ENCODE data around the gene PPARD.

PPARD gene

DNA sequence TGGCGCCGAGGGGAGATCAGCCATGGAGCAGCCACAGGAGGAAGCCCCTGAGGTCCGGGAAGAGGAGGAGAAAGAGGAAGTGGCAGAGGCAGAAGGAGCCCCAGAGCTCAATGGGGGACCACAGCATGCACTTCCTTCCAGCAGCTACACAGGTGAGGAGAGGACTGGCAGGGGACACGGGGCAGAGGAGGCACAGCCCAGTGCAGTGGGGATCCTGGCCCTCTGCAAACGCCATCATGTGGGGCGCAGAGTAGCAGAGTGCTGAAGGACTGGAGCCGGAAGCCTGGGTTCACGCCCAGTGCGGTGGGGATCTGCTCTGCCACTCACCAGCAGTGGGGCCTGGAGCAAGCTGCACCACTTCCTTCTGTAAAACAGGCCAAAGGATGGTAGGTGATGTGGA, 68.7 kb downstream of the PPARD start:
- H3K27me3 ChIP-seq: no peaks in the 10 kb centered on the region
- no peaks in the 10 kb centered on the region for H3K36me3 ChIP-seq
- no peaks in the 10 kb centered on the region for H3K9me3 ChIP-seq
- DNase-seq: no peak
- no peak overlapping the region for H3K4me3 ChIP-seq (ENCODE audit: low read depth, low read length)
- TF ChIP-seq, protein P1, sequence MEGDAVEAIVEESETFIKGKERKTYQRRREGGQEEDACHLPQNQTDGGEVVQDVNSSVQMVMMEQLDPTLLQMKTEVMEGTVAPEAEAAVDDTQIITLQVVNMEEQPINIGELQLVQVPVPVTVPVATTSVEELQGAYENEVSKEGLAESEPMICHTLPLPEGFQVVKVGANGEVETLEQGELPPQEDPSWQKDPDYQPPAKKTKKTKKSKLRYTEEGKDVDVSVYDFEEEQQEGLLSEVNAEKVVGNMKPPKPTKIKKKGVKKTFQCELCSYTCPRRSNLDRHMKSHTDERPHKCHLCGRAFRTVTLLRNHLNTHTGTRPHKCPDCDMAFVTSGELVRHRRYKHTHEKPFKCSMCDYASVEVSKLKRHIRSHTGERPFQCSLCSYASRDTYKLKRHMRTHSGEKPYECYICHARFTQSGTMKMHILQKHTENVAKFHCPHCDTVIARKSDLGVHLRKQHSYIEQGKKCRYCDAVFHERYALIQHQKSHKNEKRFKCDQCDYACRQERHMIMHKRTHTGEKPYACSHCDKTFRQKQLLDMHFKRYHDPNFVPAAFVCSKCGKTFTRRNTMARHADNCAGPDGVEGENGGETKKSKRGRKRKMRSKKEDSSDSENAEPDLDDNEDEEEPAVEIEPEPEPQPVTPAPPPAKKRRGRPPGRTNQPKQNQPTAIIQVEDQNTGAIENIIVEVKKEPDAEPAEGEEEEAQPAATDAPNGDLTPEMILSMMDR (IDR thresholded peaks at IDR 0.05; ENCODE audit: low read depth, low read length): no peak
- H3K4me1 ChIP-seq: peaks cover 2% of the 10 kb centered on the region; the same call in 1 of the 2 replicates

- Histone ChIP-seq H3K4me3 (ENCODE audit: low read depth, low read length) (no peak overlapping the region), H3K27me3 (no peaks in the 10 kb centered on the region), H3K9me3 (no peaks in the 10 kb centered on the region), H3K36me3 (no peaks in the 10 kb centered on the region), H3K4me1 (peaks cover 2% of the 10 kb centered on the region; the same call in 1 of the 2 replicates)
- TF ChIP-seq, protein P1 (IDR thresholded peaks at IDR 0.05; ENCODE audit: low read depth, low read length): no peak
- DNase-seq: no peak
Measured at GRCh38 chr6:35412102-35412501, 69.7 kb downstream of the PPARD start.

- no peak for DNase-seq
- Histone ChIP-seq H3K27me3 (no peaks in the 10 kb centered on the region), H3K9me3 (no peaks in the 10 kb centered on the region), H3K4me1 (peaks cover 6% of the 10 kb centered on the region; the same call in 1 of the 2 replicates), H3K4me3 (ENCODE audit: low read depth, low read length) (no peak overlapping the region), H3K36me3 (no peaks in the 10 kb centered on the region)
- TF ChIP-seq, protein P1 (IDR thresholded peaks at IDR 0.05; ENCODE audit: low read depth, low read length): no peak
Measured at GRCh38 chr6:35413911-35414310, 71.6 kb downstream of the PPARD start.

GRCh38 chr6:35415065-35415891, 72.9 kb downstream of the PPARD start:
- Histone ChIP-seq H3K4me1 (peaks cover 6% of the 10 kb centered on the region; the same call in 1 of the 2 replicates), H3K36me3 (no peaks in the 10 kb centered on the region), H3K4me3 (ENCODE audit: low read depth, low read length) (no peak overlapping the region), H3K27me3 (no peaks in the 10 kb centered on the region), H3K9me3 (no peaks in the 10 kb centered on the region)
- peak; percentile 68 for DNase-seq
- TF ChIP-seq, protein P1 (IDR thresholded peaks at IDR 0.05; ENCODE audit: low read depth, low read length): peak; percentile 67

DNA sequence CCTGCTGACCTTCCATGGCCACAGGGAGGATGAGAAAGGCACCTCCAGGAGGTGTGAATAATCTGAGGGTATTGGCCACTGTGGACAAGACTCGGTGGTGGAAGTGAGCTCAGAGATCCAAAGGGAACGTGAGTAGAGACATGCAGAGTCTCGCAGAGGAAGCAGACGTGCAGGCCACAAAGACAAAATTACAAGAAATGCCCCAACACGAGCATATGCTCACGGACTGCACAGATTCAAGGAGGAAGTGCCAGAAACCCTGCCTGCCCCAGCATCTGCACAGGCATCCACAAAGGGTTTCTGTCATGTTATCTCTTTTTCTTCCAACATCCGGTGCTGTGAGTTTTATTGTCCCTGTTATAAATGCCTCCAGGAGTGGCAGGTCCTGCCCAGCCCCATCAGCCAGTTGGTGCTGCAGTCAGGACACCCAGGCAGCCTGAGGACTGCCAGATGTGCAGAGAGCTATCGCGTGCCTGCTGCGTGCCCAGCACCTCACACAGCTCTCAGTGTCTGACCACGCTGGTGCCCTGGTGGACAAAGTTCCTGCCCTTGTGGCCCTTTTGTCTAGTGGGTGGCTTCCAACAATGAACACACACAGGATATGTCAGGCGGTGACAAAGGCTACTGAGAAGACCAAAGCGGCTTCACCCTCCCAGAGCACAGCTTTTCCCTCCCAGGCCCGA, 75.8 kb downstream of the PPARD start:
- Histone ChIP-seq H3K36me3 (no peaks in the 10 kb centered on the region), H3K9me3 (no peaks in the 10 kb centered on the region), H3K4me3 (ENCODE audit: low read depth, low read length) (no peak overlapping the region), H3K27me3 (no peaks in the 10 kb centered on the region), H3K4me1 (peaks cover 6% of the 10 kb centered on the region; the same call in 1 of the 2 replicates)
- peak; percentile 64 for DNase-seq
- TF ChIP-seq, protein P1 (IDR thresholded peaks at IDR 0.05; ENCODE audit: low read depth, low read length): no peak

DNA sequence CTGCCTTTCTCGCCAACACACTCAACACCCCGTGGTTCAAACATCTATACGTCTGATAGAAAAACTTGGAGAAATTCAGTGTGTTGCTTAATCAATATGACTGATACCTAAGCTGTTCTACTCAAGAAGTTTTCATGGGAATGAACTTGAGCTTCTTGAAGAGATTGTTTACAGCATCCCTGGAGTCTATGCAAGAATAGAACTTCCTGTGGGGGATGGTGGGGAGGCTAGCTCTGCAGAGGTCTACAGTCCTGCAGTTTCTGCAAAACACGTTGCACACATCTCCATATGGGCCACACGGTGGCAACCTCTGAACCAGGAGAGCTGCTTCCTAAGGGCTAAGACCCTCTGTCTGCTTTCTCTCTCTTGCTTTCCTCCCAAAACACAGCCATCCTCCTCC, 77.1 kb downstream of the PPARD start:
- TF ChIP-seq, protein P1 (IDR thresholded peaks at IDR 0.05; ENCODE audit: low read depth, low read length): peak; percentile 47
- Histone ChIP-seq H3K4me1 (peaks cover 6% of the 10 kb centered on the region; the same call in 1 of the 2 replicates), H3K36me3 (no peaks in the 10 kb centered on the region)

More for the DNA sequence above, 77.1 kb downstream of the PPARD start:
- no peaks in the 10 kb centered on the region for H3K27me3 ChIP-seq
- H3K9me3 ChIP-seq: no peaks in the 10 kb centered on the region
- H3K4me3 ChIP-seq (ENCODE audit: low read depth, low read length): no peak overlapping the region
- DNase-seq: no peak
